Ovary (tissue), 10 donors: ENCODE data around the gene FOXD4L6. TPM values are rescaled to one million over a fixed set of nuclear protein-coding genes. Genes with fewer than 3 reads are reported as not detected.
"Not testable (repeated sequence)": the region's sequence is repeated elsewhere in the genome, so short reads cannot be mapped to it uniquely, and the experiment has no call there.

Source experiments
- DNase-seq, 5 donors: peaks; one replicate each; pipeline ENCODE4 v3.0.0-alpha.2; 2019 to 2020
- H3K27ac ChIP-seq, 2 donors: fragments of 200-600 bp; one replicate each; pipeline versions ENCODE4 v1.5.1 to v1.8.0; 2019 to 2022
- H3K27me3 ChIP-seq: fragments of 200-600 bp; one replicate; pipeline ENCODE4 v1.8.0; 2022
- H3K36me3 ChIP-seq: fragments of 200-600 bp; sonication (generic); one replicate; pipeline ENCODE4 v1.5.1; 2019
- H3K4me1 ChIP-seq: one replicate; pipeline ENCODE4 v1.8.1; 2013; ENCODE audit warnings: mild to moderate bottlenecking, moderate library complexity; ENCODE audit not compliant: insufficient read depth
- H3K4me3 ChIP-seq: fragments of 200-600 bp; sonication (generic); one replicate; pipeline ENCODE4 v1.5.1; 2017
- H3K9me3 ChIP-seq, 2 donors: fragments of 200-600 bp in 1 of 2; sonication (generic) in 1 of 2; one replicate each; pipeline versions ENCODE4 v1.5.1 to v1.8.1; 2013 to 2019; ENCODE audit warnings: mild to moderate bottlenecking in 1 of 2, moderate library complexity in 1 of 2
- WGBS, 3 donors: extraction: QIAGEN DNeasy Blood & Tissue Kit in 1 of 3; methylation state at CpG; one replicate each; pipeline versions ENCODE4 v1.1.5 to v1.1.7; 2013 to 2017; 5-methylcytosine and 5-hydroxymethylcytosine counted together
- intact Hi-C, 4 donors: fragments of 100-400 bp; cut with DNase I; formaldehyde crosslinking; loops; one replicate each; pipeline versions ENCODE4 v1.11.0 to v1.15.1; 2022 to 2023
- long read RNA-seq, 3 donors: library from polyadenylated mRNA in 2 of 3; unstranded in 2 of 3; transcript quantifications; one replicate each; pipeline ENCODE4 v2.0.0 and lab custom pipeline, GENCODE V29; 2021 to 2026
- polyA plus RNA-seq, 2 donors: library from polyadenylated mRNA; stranded (reverse); fragments of 200-250 nt in 1 of 2; fragments of 350-450 nt in 1 of 2; fragmentation: Illumina TruSeq in 1 of 2; extraction: RNeasy Lipid Tissue Mini Kit (QIAGEN cat#74804) in 1 of 2; gene quantifications; one replicate each; pipeline ENCODE4 v1.2.3, GENCODE V29; 2013 to 2014
- total RNA-seq, 7 donors: library from RNA; depleted of rRNA in 2 of 7; stranded (reverse); fragments of >200 nt in 2 of 7; fragmentation: NEBNext Ultra II Directional in 3 of 7; extraction: Animal tissue kit (Norgen Biotek cat#: 25700) in 3 of 7; gene quantifications; one replicate each; pipeline versions ENCODE4 v1.1.0 to v1.2.4, GENCODE V29; 2016 to 2023
- donor health status: DM: no; HTN: no; CAD: no; lungs with moderate emphysema.
- donor health status: DM: no; HTN: no; CAD: no.
- donor health status: Bipolar disorder and iron deficiency.
- donor health status: DM: yes; HTN: yes; CAD: no.
- donor health status: DM: no; HTN: no; CAD: no.
- donor health status: DM: yes; HTN: yes; CAD: no.

FOXD4L6 gene
- total RNA-seq, result not detected
- polyA plus RNA-seq, result not detected
- long read RNA-seq, donor 1, result 0 reads
- long read RNA-seq, donor 2, result 0 reads
- long read RNA-seq, donor 3, result 0 reads

GRCh38 chr9:41128581-41128980, at the start of gene FOXD4L6:
Gene FOXD4L6, minus strand, starts transcription at chr9:41128681. Its CDS starts 298 bp downstream, at chr9:41128383.
- H3K27ac ChIP-seq, intact Hi-C loops, H3K4me3 ChIP-seq, DNase-seq, H3K9me3 ChIP-seq, H3K36me3 ChIP-seq, H3K4me1 ChIP-seq, H3K27me3 ChIP-seq: not testable (repeated sequence)
- WGBS, 3 donors, result 38 to 100% methylated on average over 1 of the region's 15 CpGs; no CpG with 5 or more reads in 1 of the 3 donors

GRCh38 chr9:41174994-41175393, 46.5 kb upstream of the FOXD4L6 start:
- WGBS, 3 donors, result 55 to 83% (median 65%) methylated on average over 1 to 3 of the region's 4 CpGs
- H3K4me3 ChIP-seq, DNase-seq, H3K9me3 ChIP-seq, H3K36me3 ChIP-seq, intact Hi-C loops, H3K27me3 ChIP-seq, H3K4me1 ChIP-seq, H3K27ac ChIP-seq: not testable (repeated sequence)

- 81 to 90% (median 89%) methylated on average over 12 to 15 of the region's 18 CpGs for WGBS, 3 donors
- DNase-seq, H3K4me1 ChIP-seq, H3K36me3 ChIP-seq, intact Hi-C loops, H3K4me3 ChIP-seq, H3K27ac ChIP-seq, H3K27me3 ChIP-seq, H3K9me3 ChIP-seq: not testable (repeated sequence)
Observed at GRCh38 chr9:41150116-41150515, 21.6 kb upstream of the FOXD4L6 start.

GRCh38 chr9:41141878-41142277, 13.4 kb upstream of the FOXD4L6 start:
- H3K27me3 ChIP-seq, DNase-seq, H3K36me3 ChIP-seq, H3K27ac ChIP-seq, H3K4me1 ChIP-seq, H3K9me3 ChIP-seq, H3K4me3 ChIP-seq, intact Hi-C loops: not testable (repeated sequence)
- 87 to 100% (median 95%) methylated on average over 2 of the region's 2 CpGs for WGBS, 3 donors

- 7% methylated on average over 10 to 14 of the region's 45 CpGs; no CpG with 5 or more reads in 1 of the 3 donors for WGBS, 3 donors
- H3K27me3 ChIP-seq, H3K36me3 ChIP-seq, intact Hi-C loops, H3K27ac ChIP-seq, H3K4me1 ChIP-seq, H3K4me3 ChIP-seq, H3K9me3 ChIP-seq, DNase-seq: not testable (repeated sequence)
Observed at GRCh38 chr9:41126746-41127446, 1.6 kb downstream of the FOXD4L6 start.

GRCh38 chr9:41125936-41126335, 2.5 kb downstream of the FOXD4L6 start:
- DNase-seq, H3K9me3 ChIP-seq, H3K36me3 ChIP-seq, H3K4me1 ChIP-seq, intact Hi-C loops, H3K27me3 ChIP-seq, H3K27ac ChIP-seq, H3K4me3 ChIP-seq: not testable (repeated sequence)
- WGBS, 3 donors, result 12 to 23% methylated on average over 3 of the region's 3 CpGs; no CpG with 5 or more reads in 1 of the 3 donors

GRCh38 chr9:41125109-41125658, 3.3 kb downstream of the FOXD4L6 start:
- H3K9me3 ChIP-seq, H3K36me3 ChIP-seq, H3K27ac ChIP-seq, H3K27me3 ChIP-seq, intact Hi-C loops, DNase-seq, H3K4me3 ChIP-seq, H3K4me1 ChIP-seq: not testable (repeated sequence)
- WGBS, 3 donors, result no CpG with 5 or more reads among the region's 21 CpGs

- H3K4me1 ChIP-seq, H3K4me3 ChIP-seq, H3K27me3 ChIP-seq, H3K9me3 ChIP-seq, DNase-seq, H3K36me3 ChIP-seq, intact Hi-C loops, H3K27ac ChIP-seq: not testable (repeated sequence)
- WGBS, 3 donors, result 19 to 31% (median 23%) methylated on average over 16 to 35 of the region's 52 CpGs
Observed at GRCh38 chr9:41124250-41125108, 4.0 kb downstream of the FOXD4L6 start.

- WGBS, 3 donors, result 0 to 1% methylated on average over 4 to 14 of the region's 33 CpGs; no CpG with 5 or more reads in 1 of the 3 donors
- H3K4me3 ChIP-seq, H3K9me3 ChIP-seq, H3K36me3 ChIP-seq, DNase-seq, intact Hi-C loops, H3K27me3 ChIP-seq, H3K27ac ChIP-seq, H3K4me1 ChIP-seq: not testable (repeated sequence)
Observed at GRCh38 chr9:41123812-41124211, 4.7 kb downstream of the FOXD4L6 start.

- H3K27me3 ChIP-seq, intact Hi-C loops, H3K4me1 ChIP-seq, H3K4me3 ChIP-seq, H3K9me3 ChIP-seq, H3K36me3 ChIP-seq, DNase-seq, H3K27ac ChIP-seq: not testable (repeated sequence)
- 5% methylated on average over 11 of the region's 32 CpGs; no CpG with 5 or more reads in 2 of the 3 donors for WGBS, 3 donors
Observed at GRCh38 chr9:41123396-41123795, 5.1 kb downstream of the FOXD4L6 start.

GRCh38 chr9:41120696-41121095, 7.8 kb downstream of the FOXD4L6 start:
- DNase-seq, H3K27ac ChIP-seq, H3K4me1 ChIP-seq, H3K9me3 ChIP-seq, intact Hi-C loops, H3K27me3 ChIP-seq, H3K36me3 ChIP-seq, H3K4me3 ChIP-seq: not testable (repeated sequence)
- WGBS, 3 donors, result 33 to 56% (median 48%) methylated on average over 1 to 4 of the region's 4 CpGs
